Mesenchymal stem cell (in vitro differentiated cells and primary cell): Measurements from ENCODE around the gene TTC4.

ENCODE experiments used
- DNase-seq: peaks from one replicate; pipeline ENCODE4 v3.0.0-alpha.2; 2013
- H2AFZ ChIP-seq: one replicate; pipeline ENCODE4 v1.6.1; 2013; ENCODE audit warnings: low read depth, mild to moderate bottlenecking, control low read depth, inconsistent platforms, low read length, moderate library complexity
- H2AK5ac ChIP-seq: 2 replicates; pipeline ENCODE4 v1.6.1; 2013; ENCODE audit warnings: low read length, moderate library complexity, mild to moderate bottlenecking, inconsistent platforms; ENCODE audit not compliant: severe bottlenecking
- H2BK120ac ChIP-seq: one replicate; pipeline ENCODE4 v1.6.1; 2013; ENCODE audit warnings: low read depth, mild to moderate bottlenecking, inconsistent platforms, low read length, moderate library complexity
- H2BK12ac ChIP-seq, 2 experiments: one replicate each; pipeline ENCODE4 v1.6.1; 2013; ENCODE audit warnings: inconsistent platforms in 2 of 2, low read length in 2 of 2, mild to moderate bottlenecking in 2 of 2, moderate library complexity in 2 of 2, control low read depth in 1 of 2
- H2BK15ac ChIP-seq: one replicate; pipeline ENCODE4 v1.6.1; 2013; ENCODE audit warnings: mild to moderate bottlenecking, low read depth, inconsistent platforms; ENCODE audit not compliant: poor library complexity, severe bottlenecking
- H2BK5ac ChIP-seq: 2 replicates; pipeline ENCODE4 v1.6.1; 2013; ENCODE audit warnings: low read depth, mild to moderate bottlenecking, low read length, control low read depth, inconsistent platforms; ENCODE audit not compliant: poor library complexity, severe bottlenecking
- H3K14ac ChIP-seq, 2 experiments: one replicate each; pipeline ENCODE4 v1.6.1; 2013; ENCODE audit warnings: inconsistent platforms in 2 of 2, low read length in 2 of 2, control low read depth in 1 of 2, mild to moderate bottlenecking in 1 of 2, moderate library complexity in 1 of 2
- H3K18ac ChIP-seq, 2 experiments: one replicate each; pipeline ENCODE4 v1.6.1; 2013; ENCODE audit warnings: inconsistent platforms in 2 of 2, low read length in 2 of 2, control low read depth in 1 of 2, low read depth in 1 of 2, mild to moderate bottlenecking in 1 of 2
- H3K23ac ChIP-seq, 2 experiments: one replicate each; pipeline ENCODE4 v1.6.1; 2013; ENCODE audit warnings: inconsistent platforms in 2 of 2, low read length in 2 of 2, mild to moderate bottlenecking in 2 of 2, moderate library complexity in 2 of 2, control low read depth in 1 of 2
- H3K27ac ChIP-seq: 2 replicates; pipeline ENCODE4 v1.5.1; 2013; ENCODE audit warnings: mild to moderate bottlenecking, moderate library complexity, low read length, control low read depth, inconsistent platforms; ENCODE audit not compliant: poor library complexity, severe bottlenecking
- H3K27me3 ChIP-seq, 2 experiments: 2 replicates each; pipeline versions ENCODE4 v1.6.1 to v1.7.0; 2013; ENCODE audit warnings: low read length in 2 of 2, mild to moderate bottlenecking in 2 of 2, moderate library complexity in 2 of 2, control low read depth in 1 of 2, inconsistent platforms in 1 of 2; ENCODE audit not compliant: control insufficient read depth in 1 of 2, insufficient read depth in 1 of 2
- H3K36me3 ChIP-seq, 2 experiments: 2 replicates each; pipeline versions ENCODE4 v1.6.1 to v1.7.0; 2013; ENCODE audit warnings: low read length in 2 of 2, control low read depth in 1 of 2, inconsistent platforms in 1 of 2, low read depth in 1 of 2, mild to moderate bottlenecking in 1 of 2; ENCODE audit not compliant: insufficient read depth in 2 of 2, control insufficient read depth in 1 of 2
- H3K4ac ChIP-seq, 2 experiments: one replicate each; pipeline ENCODE4 v1.6.1; 2013; ENCODE audit warnings: inconsistent platforms in 2 of 2, low read length in 2 of 2, mild to moderate bottlenecking in 2 of 2, moderate library complexity in 2 of 2, control low read depth in 1 of 2, low read depth in 1 of 2
- H3K4me1 ChIP-seq: 2 replicates; pipeline ENCODE4 v1.6.1; 2013; ENCODE audit warnings: low read depth, low read length, control low read depth; ENCODE audit not compliant: control insufficient read depth, insufficient read depth
- H3K4me2 ChIP-seq: 2 replicates; pipeline ENCODE4 v1.6.1; 2013; ENCODE audit warnings: low read length, mild to moderate bottlenecking, inconsistent platforms; ENCODE audit not compliant: poor library complexity, severe bottlenecking
- H3K4me3 ChIP-seq, 2 experiments: 2 replicates each; pipeline versions ENCODE4 v1.5.1 to v1.7.0; 2013; ENCODE audit warnings: low read length in 2 of 2, mild to moderate bottlenecking in 2 of 2, control low read depth in 1 of 2, low read depth in 1 of 2; ENCODE audit not compliant: insufficient read depth in 1 of 2
- H3K79me1 ChIP-seq: replicated peaks from 2 replicates; pipeline ENCODE4 v1.6.1; 2013; ENCODE audit warnings: mild to moderate bottlenecking, control low read depth, low read length, inconsistent platforms; ENCODE audit not compliant: poor library complexity, severe bottlenecking
- H3K9ac ChIP-seq: 2 replicates; pipeline ENCODE4 v1.7.0; 2013; ENCODE audit warnings: mild to moderate bottlenecking, low read length, moderate library complexity
- H3K9me3 ChIP-seq: 2 replicates; pipeline ENCODE4 v1.7.0; 2013; ENCODE audit warnings: mild to moderate bottlenecking, low read length; ENCODE audit not compliant: control insufficient read depth
- H4K8ac ChIP-seq: one replicate; pipeline ENCODE4 v1.6.1; 2013; ENCODE audit warnings: inconsistent platforms, mild to moderate bottlenecking, low read length, moderate library complexity
- H4K91ac ChIP-seq: one replicate; pipeline ENCODE4 v1.6.1; 2013; ENCODE audit warnings: mild to moderate bottlenecking, low read length, inconsistent platforms
- WGBS: methylation state at CpG from one replicate; pipeline ENCODE4 v1.1.7; 2013; ENCODE audit warnings: mixed read lengths; 5-methylcytosine and 5-hydroxymethylcytosine counted together

Gene TTC4

GRCh38 chr1:54697896-54698295 is 17.8 kb upstream of the TTC4 start:
- no peak overlapping the region for H3K23ac ChIP-seq
- no peak overlapping the region for H2BK12ac ChIP-seq
- H2BK15ac ChIP-seq, result no peak overlapping the region
- H3K4me3 ChIP-seq, result no peak overlapping the region
- H2AFZ ChIP-seq, result no peak overlapping the region
- no peak overlapping the region for H3K4me2 ChIP-seq
- H3K27me3 ChIP-seq, result peaks cover 58 to 60% of the 10 kb centered on the region in 2 experiments
- H3K79me1 ChIP-seq, result no peaks in the 10 kb centered on the region
- no peaks in the 10 kb centered on the region for H3K4me1 ChIP-seq
- H3K18ac ChIP-seq, result no peak overlapping the region
- H3K9ac ChIP-seq, result no peak overlapping the region
- H2AK5ac ChIP-seq, result no peak overlapping the region
- H3K27ac ChIP-seq, result no peak overlapping the region
- no peak overlapping the region for H4K91ac ChIP-seq
- 84% methylated on average over 6 of the region's 6 CpGs for WGBS
- H3K9me3 ChIP-seq, result no peaks in the 10 kb centered on the region
- no peak for DNase-seq
- H2BK120ac ChIP-seq, result no peak overlapping the region
- no peak overlapping the region for H4K8ac ChIP-seq
- H3K14ac ChIP-seq, result no peak overlapping the region
- no peak overlapping the region for H3K4ac ChIP-seq
- no peak overlapping the region for H2BK5ac ChIP-seq
- H3K36me3 ChIP-seq, result no peaks in the 10 kb centered on the region

- Histone ChIP-seq H3K18ac (no peak overlapping the region), H4K8ac (no peak overlapping the region), H2BK12ac (no peak overlapping the region), H2BK5ac (no peak overlapping the region), H3K79me1 (no peaks in the 10 kb centered on the region), H3K36me3 (no peaks in the 10 kb centered on the region), H3K4me1 (no peaks in the 10 kb centered on the region), H3K9me3 (no peaks in the 10 kb centered on the region), H3K4me3 (no peak overlapping the region), H4K91ac (no peak overlapping the region), H2AFZ (no peak overlapping the region), H3K4me2 (no peak overlapping the region), H3K9ac (no peak overlapping the region), H3K27ac (no peak overlapping the region), H3K27me3 (peaks cover 61 to 63% of the 10 kb centered on the region in 2 experiments), H3K4ac (no peak overlapping the region), H3K23ac (no peak overlapping the region), H2BK120ac (no peak overlapping the region), H2BK15ac (no peak overlapping the region), H3K14ac (no peak overlapping the region), H2AK5ac (no peak overlapping the region)
- 75% methylated on average over 5 of the region's 8 CpGs for WGBS
- no peak for DNase-seq
Observed at GRCh38 chr1:54698346-54698745, 17.3 kb upstream of the TTC4 start.

- Histone ChIP-seq H3K4ac (no peak overlapping the region), H2AFZ (no peak overlapping the region), H3K9ac (no peak overlapping the region), H3K4me3 (peak overlapping the region in 1 of 2 experiments; percentile 33), H2BK5ac (no peak overlapping the region), H3K18ac (no peak overlapping the region), H3K27me3 (peaks cover 56 to 62% of the 10 kb centered on the region in 2 experiments), H3K14ac (no peak overlapping the region), H3K4me2 (no peak overlapping the region), H3K79me1 (no peaks in the 10 kb centered on the region), H3K27ac (no peak overlapping the region), H3K4me1 (no peaks in the 10 kb centered on the region), H3K9me3 (no peaks in the 10 kb centered on the region), H3K23ac (peak overlapping the region in 1 of 2 experiments; percentile 16), H2BK15ac (no peak overlapping the region), H4K8ac (no peak overlapping the region), H2BK120ac (no peak overlapping the region), H3K36me3 (no peaks in the 10 kb centered on the region), H4K91ac (no peak overlapping the region), H2AK5ac (no peak overlapping the region), H2BK12ac (no peak overlapping the region)
- 85% methylated on average over 11 of the region's 11 CpGs for WGBS
- no peak for DNase-seq
Observed at GRCh38 chr1:54699936-54700525, 15.6 kb upstream of the TTC4 start.

- no peak overlapping the region for H2AK5ac ChIP-seq
- H3K9ac ChIP-seq, result no peak overlapping the region
- H4K91ac ChIP-seq, result no peak overlapping the region
- H2BK5ac ChIP-seq, result no peak overlapping the region
- H3K4ac ChIP-seq, result no peak overlapping the region
- no peak overlapping the region for H3K14ac ChIP-seq
- no peaks in the 10 kb centered on the region for H3K9me3 ChIP-seq
- H3K27ac ChIP-seq, result no peak overlapping the region
- H3K27me3 ChIP-seq, result peaks cover 53 to 54% of the 10 kb centered on the region in 2 experiments
- no peak overlapping the region for H2BK15ac ChIP-seq
- no peak for DNase-seq
- no peak overlapping the region for H3K18ac ChIP-seq
- no peaks in the 10 kb centered on the region for H3K36me3 ChIP-seq
- H3K4me3 ChIP-seq, result no peak overlapping the region
- no peak overlapping the region for H4K8ac ChIP-seq
- H2BK120ac ChIP-seq, result no peak overlapping the region
- H3K4me1 ChIP-seq, result no peaks in the 10 kb centered on the region
- no peak overlapping the region for H2BK12ac ChIP-seq
- WGBS, result 88% methylated on average over 9 of the region's 9 CpGs
- no peaks in the 10 kb centered on the region for H3K79me1 ChIP-seq
- no peak overlapping the region for H2AFZ ChIP-seq
- no peak overlapping the region for H3K23ac ChIP-seq
- H3K4me2 ChIP-seq, result no peak overlapping the region
Observed at GRCh38 chr1:54701066-54701465, 14.6 kb upstream of the TTC4 start.
